ENCODE results near the gene NPTN. TPM values are rescaled to one million over a fixed set of nuclear protein-coding genes. Genes with fewer than 3 reads are reported as not detected.
"Not testable (repeated sequence)": the region's sequence is repeated elsewhere in the genome, so short reads cannot be mapped to it uniquely, and the experiment has no call there.

NPTN gene
- total RNA-seq, 3 donors from 2014 or later (not counting 1 experiment from before 2014, with no cell fraction given), result 37.9 to 46.9 (median 46.4) TPM

DNA sequence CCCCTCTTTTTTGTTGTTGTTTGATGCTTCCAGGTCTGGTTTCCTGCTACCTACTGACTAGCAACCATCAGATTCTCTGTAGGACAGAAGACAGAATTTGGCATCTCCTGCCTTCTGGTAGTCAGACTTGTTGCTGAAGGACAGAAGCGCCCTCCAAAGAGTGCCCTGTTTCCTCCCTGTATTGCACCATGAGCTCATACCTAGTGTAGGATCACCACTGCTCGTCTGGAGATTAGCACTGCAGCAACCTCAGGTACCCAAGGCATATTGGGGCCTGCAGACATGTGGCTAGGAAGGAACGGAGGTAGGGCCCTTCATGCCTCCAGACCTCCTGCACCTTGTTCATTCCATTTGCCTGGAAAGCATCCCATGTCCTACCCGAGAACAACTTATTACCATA is 78.1 kb downstream of the NPTN start:
- Mint-ChIP-seq H3K4me1 (no peaks in the 10 kb centered on the region), H3K36me3 (peaks cover 12% of the 10 kb centered on the region), H3K9me3 (no peaks in the 10 kb centered on the region), H3K27ac (no peak overlapping the region), H3K27me3 (ENCODE audit: low read depth in 2 of 2) (no peaks in the 10 kb centered on the region), H3K4me3 (no peak overlapping the region)
- DNase-seq (no peak), ATAC-seq (no peak)
- WGBS (ENCODE audit: insufficient coverage), result 93% methylated on average over 4 of the region's 4 CpGs
- H3K4me3 ChIP-seq (ENCODE audit: low read length), result no peak overlapping the region
- TF ChIP-seq, protein P1, sequence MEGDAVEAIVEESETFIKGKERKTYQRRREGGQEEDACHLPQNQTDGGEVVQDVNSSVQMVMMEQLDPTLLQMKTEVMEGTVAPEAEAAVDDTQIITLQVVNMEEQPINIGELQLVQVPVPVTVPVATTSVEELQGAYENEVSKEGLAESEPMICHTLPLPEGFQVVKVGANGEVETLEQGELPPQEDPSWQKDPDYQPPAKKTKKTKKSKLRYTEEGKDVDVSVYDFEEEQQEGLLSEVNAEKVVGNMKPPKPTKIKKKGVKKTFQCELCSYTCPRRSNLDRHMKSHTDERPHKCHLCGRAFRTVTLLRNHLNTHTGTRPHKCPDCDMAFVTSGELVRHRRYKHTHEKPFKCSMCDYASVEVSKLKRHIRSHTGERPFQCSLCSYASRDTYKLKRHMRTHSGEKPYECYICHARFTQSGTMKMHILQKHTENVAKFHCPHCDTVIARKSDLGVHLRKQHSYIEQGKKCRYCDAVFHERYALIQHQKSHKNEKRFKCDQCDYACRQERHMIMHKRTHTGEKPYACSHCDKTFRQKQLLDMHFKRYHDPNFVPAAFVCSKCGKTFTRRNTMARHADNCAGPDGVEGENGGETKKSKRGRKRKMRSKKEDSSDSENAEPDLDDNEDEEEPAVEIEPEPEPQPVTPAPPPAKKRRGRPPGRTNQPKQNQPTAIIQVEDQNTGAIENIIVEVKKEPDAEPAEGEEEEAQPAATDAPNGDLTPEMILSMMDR (IDR thresholded peaks at IDR 0.05), result no peak
- H3K27me3 ChIP-seq (ENCODE audit: control insufficient read depth, insufficient read depth, low read length), result no peaks in the 10 kb centered on the region
- H3K9me3 ChIP-seq (ENCODE audit: control insufficient read depth, insufficient read depth, low read length), result no peaks in the 10 kb centered on the region
- peaks cover 12% of the 10 kb centered on the region for H3K36me3 ChIP-seq (ENCODE audit: control insufficient read depth, insufficient read depth, low read length)
- intact Hi-C loops (cut with micrococcal nuclease), result no loop called here
- H3K27ac ChIP-seq (ENCODE audit: low read length), result no peak overlapping the region
- no peaks in the 10 kb centered on the region for H3K4me1 ChIP-seq (ENCODE audit: control insufficient read depth, insufficient read depth, low read length)

GRCh38 chr15:73550190-73550589 is 83.0 kb downstream of the NPTN start:
- no peak overlapping the region for H3K4me3 Mint-ChIP-seq
- no peaks in the 10 kb centered on the region for H3K9me3 Mint-ChIP-seq
- H3K4me1 Mint-ChIP-seq, result no peaks in the 10 kb centered on the region
- H3K27ac Mint-ChIP-seq, result no peak overlapping the region
- Histone ChIP-seq H3K36me3 (ENCODE audit: control insufficient read depth, insufficient read depth, low read length) (no peaks in the 10 kb centered on the region), H3K27ac (ENCODE audit: low read length) (no peak overlapping the region), H3K4me1 (ENCODE audit: control insufficient read depth, insufficient read depth, low read length) (no peaks in the 10 kb centered on the region), H3K4me3 (ENCODE audit: low read length) (no peak overlapping the region), H3K9me3 (ENCODE audit: control insufficient read depth, insufficient read depth, low read length) (no peaks in the 10 kb centered on the region), H3K27me3 (ENCODE audit: control insufficient read depth, insufficient read depth, low read length) (no peaks in the 10 kb centered on the region)
- H3K36me3 Mint-ChIP-seq, result no peaks in the 10 kb centered on the region
- TF ChIP-seq, protein P1 (IDR thresholded peaks at IDR 0.05), result no peak
- H3K27me3 Mint-ChIP-seq (ENCODE audit: low read depth in 2 of 2), result no peaks in the 10 kb centered on the region
- intact Hi-C loops (cut with micrococcal nuclease), result no loop called here
- DNase-seq, result no peak
- ATAC-seq, result no peak

- WGBS (ENCODE audit: insufficient coverage), result no CpG with 5 or more reads among the region's 3 CpGs
- H3K27ac Mint-ChIP-seq; H3K9me3 Mint-ChIP-seq; DNase-seq; H3K4me1 ChIP-seq (ENCODE audit: control insufficient read depth, insufficient read depth, low read length); H3K9me3 ChIP-seq (ENCODE audit: control insufficient read depth, insufficient read depth, low read length); H3K4me3 ChIP-seq (ENCODE audit: low read length); H3K36me3 ChIP-seq (ENCODE audit: control insufficient read depth, insufficient read depth, low read length); H3K27me3 ChIP-seq (ENCODE audit: control insufficient read depth, insufficient read depth, low read length); H3K27me3 Mint-ChIP-seq (ENCODE audit: low read depth in 2 of 2); H3K36me3 Mint-ChIP-seq; H3K27ac ChIP-seq (ENCODE audit: low read length); intact Hi-C loops (cut with micrococcal nuclease); ATAC-seq; H3K4me1 Mint-ChIP-seq; H3K4me3 Mint-ChIP-seq: not testable (repeated sequence)
Measured at GRCh38 chr15:73548925-73549324, 84.3 kb downstream of the NPTN start.

DNA sequence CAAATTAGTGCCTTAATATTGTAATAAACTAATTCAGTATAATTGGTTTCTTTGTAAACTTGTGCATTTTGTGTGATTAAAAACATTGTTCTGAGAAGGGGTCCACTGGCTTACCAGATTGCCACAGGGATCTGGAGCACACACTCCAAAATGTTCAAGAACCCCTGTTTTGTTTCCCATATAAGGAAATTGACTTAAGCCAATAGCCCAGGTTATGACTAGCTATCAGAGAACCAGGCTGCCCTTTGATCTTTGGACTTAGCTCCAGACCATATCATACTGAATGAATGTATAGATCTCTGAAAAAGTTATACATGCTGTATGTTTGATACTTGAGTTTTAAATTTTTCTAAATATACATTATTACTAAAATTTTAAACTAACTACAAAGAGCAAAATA is 91.7 kb downstream of the NPTN start:
- H3K4me3 ChIP-seq (ENCODE audit: low read length), result no peak overlapping the region
- no peaks in the 10 kb centered on the region for H3K9me3 ChIP-seq (ENCODE audit: control insufficient read depth, insufficient read depth, low read length)
- Mint-ChIP-seq H3K36me3 (no peaks in the 10 kb centered on the region), H3K4me1 (no peaks in the 10 kb centered on the region), H3K27me3 (ENCODE audit: low read depth in 2 of 2) (peaks cover 0 to 4% of the 10 kb centered on the region in 2 donors), H3K4me3 (no peak overlapping the region), H3K9me3 (no peaks in the 10 kb centered on the region), H3K27ac (no peak overlapping the region)
- no peak overlapping the region for H3K27ac ChIP-seq (ENCODE audit: low read length)
- no peak for DNase-seq
- H3K36me3 ChIP-seq (ENCODE audit: control insufficient read depth, insufficient read depth, low read length), result no peaks in the 10 kb centered on the region
- TF ChIP-seq, protein P1 (IDR thresholded peaks at IDR 0.05), result no peak
- H3K27me3 ChIP-seq (ENCODE audit: control insufficient read depth, insufficient read depth, low read length), result no peaks in the 10 kb centered on the region
- intact Hi-C loops (cut with micrococcal nuclease), result no loop called here
- ATAC-seq, result no peak
- no peaks in the 10 kb centered on the region for H3K4me1 ChIP-seq (ENCODE audit: control insufficient read depth, insufficient read depth, low read length)
